GM21526 (cell line): ENCODE results near the gene NUMB.
"Not testable (repeated sequence)": the region's sequence is repeated elsewhere in the genome, so short reads cannot be mapped to it uniquely, and the experiment has no call there.

Source experiments
- ATAC-seq: cut with Tn5 transposase; IDR thresholded peaks from one replicate; pipeline ENCODE4 v1.9.1; 2021; ENCODE audit warnings: moderate library complexity; ENCODE audit not compliant: unreplicated experiment, low FRiP score

NUMB gene

DNA sequence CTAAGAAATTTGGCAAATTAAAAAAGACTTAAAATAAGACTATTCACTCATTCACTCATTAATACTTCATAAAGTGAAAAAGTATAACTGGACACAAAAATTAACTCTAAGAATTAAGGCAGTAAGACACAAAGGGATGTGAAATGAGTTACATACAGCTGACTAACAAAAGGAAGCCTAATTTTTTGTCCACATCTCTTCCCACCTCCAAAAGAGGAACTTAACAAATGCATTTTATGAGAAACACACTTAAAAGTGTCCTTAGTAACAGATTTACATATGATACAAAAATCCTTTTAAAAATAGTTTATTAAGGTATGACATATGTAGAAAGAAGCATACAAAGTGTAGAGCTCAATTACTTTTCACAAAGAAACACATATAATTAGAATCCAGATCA, 88.9 kb downstream of the NUMB start:
- ATAC-seq, result no peak

DNA sequence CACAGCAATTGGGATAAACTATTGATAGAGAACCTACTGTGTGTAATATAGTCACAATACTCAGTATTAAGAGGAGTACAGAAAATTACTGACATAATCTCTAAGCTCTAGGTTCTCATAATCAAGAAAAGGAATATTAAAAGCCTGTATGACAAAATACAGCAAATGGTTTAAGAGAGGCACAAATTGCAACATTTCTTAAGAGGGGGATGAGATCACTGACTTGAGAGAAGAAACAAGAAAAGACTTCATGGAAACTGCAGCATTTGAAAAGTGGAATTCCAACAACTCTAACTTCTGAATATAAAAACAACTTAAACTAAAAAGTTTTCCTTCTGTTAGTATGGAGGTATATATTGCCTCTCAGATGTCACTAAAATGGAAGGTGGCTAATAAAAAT, 89.7 kb downstream of the NUMB start:
- no peak for ATAC-seq

DNA sequence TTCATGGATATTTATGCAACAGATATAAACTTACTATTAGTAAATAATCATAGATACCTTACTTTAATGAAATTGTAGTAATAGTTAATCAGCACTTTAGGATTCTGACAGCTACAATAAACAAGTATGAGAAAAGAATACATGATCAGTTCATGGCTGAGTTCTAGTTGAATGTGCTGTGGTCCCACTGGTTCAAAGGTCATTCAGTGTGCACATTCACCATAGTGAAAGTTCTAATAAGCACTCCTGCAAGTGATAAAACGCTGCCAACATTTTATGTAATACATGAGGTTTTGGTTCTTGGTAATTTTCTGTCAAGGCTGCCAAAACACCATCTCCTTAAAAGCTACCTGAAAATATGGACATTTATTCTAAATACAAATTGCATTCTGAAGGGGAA, 92.6 kb downstream of the NUMB start:
- no peak for ATAC-seq

DNA sequence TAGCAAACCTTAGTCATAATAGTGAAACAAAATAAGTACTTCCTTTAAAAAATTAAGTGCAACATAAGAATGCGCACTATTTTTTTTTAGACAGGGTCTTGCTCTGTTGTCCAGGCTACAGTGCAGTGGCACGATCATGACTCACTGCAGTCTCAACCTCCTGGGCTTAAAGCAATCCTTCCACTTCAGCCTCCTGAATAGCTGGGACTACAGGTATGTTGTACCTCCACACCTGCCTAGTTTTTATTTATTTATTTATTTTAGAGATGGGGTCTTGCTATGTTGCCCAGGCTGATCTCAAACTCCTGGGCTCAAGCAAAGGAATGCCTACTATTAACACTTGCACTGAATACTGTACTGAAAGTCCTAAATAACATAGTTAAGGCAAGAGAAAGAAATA, 93.8 kb downstream of the NUMB start:
- ATAC-seq, result no peak

DNA sequence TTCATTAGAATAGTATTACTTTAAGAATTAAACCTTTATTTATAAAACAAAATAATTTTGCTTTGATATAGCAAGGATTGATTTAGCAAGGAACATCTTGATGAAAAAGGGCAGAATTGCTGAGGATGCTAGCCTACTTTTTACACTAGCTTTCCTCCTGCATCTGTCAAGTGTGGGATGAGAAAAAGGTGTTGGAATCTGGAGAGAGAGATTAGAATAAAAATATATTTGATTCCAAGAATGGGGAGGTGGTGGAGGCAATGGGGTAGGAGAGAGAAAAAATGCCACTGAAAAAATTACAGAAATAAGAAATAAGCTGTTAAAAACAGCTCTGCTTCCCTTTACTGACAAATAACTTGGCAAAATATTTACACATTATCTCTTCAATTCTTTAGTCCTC, 98.9 kb downstream of the NUMB start:
- no peak for ATAC-seq

DNA sequence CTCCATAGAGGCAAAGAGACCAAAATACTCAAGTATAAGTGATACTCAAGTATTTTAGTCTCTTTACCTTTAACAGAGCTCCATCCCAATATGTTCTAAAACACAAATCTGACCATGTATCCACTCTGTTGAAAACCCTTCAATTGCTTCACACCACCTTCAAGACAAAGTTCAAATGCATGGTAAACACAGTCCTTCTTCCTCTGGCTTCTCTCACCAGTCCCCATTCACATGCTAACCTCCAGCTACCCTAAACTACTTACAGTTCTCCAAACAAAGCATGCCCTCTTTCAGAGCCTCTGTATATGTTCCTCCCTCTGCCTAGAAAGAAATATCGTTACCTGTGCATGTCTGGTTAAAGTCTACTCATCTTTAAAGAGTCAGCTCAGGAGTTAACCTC, 100.2 kb downstream of the NUMB start:
- no peak for ATAC-seq

DNA sequence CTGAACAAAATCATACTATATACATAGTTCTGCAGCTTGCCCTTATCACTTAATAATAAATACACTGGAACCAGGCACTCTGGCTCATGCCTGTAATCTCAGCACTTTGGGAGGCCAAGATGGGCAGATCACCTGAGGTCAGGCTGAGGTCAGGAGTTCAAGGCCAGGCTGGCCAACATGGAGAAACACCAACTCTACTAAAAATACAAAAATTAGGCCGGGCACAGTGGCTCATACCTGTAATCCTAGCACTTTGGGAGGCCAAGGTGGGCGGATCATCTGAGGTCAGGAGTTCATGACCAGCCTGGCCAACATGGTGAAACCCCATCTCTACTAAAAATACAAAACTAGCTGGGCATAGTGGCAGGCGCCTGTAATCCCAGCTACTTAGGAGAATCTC, 109.3 kb downstream of the NUMB start:
- not testable (repeated sequence) for ATAC-seq

DNA sequence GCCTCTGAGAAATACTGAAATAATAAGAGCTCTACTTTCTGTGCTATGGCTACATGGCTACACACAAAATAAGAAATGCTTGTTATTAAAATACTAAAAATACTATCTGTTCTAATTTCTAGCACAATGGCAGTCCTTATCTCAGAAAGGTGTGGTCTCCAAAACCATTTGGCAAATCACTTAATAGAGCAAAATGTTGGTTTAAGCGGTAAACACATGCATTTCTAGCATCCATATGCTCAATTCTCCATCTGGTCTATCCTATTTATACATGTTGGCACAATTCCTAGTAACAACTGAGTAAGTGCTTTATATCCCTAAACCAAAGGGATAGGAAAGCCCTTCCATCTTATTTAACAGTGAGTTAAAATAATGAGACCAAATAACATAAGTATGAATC, 114.0 kb downstream of the NUMB start:
- no peak for ATAC-seq

DNA sequence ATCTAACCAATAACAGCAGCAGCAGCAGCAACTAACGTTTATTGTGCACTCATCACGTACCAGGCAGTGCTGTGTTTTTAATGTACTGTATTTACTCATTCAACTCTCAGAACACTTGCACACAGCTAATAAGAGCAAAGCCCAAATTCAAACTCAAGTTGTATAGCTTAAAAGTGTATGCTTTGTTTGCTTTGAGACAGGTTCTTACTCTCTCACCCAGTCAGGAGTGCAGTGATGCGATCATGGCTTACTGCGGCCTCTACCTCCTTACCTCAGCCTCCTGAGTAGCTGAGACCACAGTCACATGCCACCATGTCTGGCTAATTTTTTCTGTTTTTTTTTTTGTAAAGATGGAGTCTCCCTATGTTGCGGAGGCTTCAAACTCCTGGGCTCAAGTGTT, 115.7 kb downstream of the NUMB start:
- ATAC-seq, result no peak

DNA sequence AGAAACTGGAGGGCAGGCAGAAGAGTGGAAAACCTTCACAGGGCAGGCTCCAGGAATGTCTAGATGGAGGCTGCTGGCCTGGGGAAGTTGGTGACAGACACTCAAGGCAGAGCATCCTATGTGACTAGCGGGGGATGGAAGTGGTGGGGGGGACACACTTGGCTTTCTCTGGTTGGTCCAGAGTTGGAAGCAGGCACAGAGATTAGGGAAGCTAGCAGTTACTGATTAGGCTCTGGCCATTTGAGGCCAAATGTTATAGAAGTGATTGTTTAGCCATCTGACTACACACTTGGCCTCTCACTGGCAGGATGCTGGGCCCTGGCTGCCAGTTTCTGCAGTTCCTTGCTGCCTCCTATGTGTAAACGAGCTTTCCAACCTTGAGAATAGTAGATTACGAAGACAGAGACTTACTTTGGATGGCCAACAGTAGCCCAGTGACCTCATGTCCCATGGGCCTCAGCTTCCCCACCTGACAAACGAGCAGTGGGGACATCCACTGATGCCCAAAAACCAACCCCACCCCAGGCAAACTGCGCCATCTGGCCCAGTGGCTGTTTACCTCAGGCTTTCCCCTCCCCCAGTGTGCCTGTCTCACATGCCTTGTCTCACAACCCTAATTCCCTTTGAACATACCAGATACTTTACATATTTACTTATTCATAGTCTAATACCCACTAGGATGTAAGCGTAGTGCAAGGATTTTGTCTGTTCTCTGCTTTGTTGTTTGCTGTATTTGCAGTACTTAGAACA, 118.3 kb downstream of the NUMB start:
- ATAC-seq, result no peak

DNA sequence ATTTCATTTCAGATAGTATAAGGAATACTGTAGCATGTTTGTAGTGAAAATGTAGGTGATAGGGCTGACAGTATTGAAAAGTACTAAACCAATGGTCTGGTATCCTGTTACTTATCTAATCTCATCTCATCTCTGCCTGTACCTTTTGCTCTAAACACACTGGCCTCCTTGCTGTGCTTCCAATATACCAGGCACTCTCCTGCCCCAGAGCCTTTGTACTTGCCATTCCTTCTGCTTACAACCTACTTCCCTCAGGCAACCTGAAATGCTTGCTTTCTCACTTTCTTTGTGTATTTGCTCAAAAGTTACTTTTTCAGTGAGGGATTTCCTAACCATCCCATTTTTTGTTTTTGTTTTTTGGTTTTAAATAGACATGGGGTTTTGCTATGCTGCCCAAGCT, 119.1 kb downstream of the NUMB start:
- ATAC-seq, result no peak

DNA sequence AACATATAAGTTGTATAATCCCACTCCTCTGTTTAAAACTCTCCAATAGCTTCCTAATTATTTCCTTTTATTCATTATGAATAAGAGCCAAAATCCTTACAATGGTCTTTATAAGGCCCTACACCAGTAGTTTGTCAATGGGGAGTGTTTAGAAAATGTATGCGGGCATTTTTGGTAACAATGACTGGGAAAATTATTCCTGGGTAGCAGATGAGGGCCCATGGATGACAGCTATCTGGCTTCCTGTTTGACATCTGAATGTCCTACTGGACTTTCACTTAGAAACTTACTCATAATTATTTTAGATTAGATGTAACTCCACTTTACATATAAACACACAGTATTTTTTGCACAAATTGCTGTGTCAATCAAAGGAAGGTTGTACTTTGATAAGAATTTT, 119.8 kb downstream of the NUMB start:
- no peak for ATAC-seq

DNA sequence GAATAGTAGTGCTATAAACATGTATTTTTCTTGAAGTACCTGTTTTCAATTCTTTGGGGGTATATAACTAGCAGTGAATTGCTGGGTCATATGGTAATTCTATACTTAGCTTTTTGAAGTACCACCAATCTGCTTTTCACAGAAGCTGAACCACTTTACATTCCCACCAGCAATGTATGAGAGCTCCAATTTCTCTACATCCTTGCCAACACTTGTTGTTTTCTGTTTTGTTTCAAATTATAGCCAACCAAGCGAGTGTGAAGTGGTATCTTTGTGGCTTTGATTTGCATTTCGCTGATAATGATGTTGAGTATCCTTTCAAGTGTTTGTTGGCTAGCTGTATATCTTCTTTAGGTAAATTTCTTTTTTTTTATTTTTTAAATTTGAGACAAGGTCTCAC, 125.3 kb downstream of the NUMB start:
- no peak for ATAC-seq

DNA sequence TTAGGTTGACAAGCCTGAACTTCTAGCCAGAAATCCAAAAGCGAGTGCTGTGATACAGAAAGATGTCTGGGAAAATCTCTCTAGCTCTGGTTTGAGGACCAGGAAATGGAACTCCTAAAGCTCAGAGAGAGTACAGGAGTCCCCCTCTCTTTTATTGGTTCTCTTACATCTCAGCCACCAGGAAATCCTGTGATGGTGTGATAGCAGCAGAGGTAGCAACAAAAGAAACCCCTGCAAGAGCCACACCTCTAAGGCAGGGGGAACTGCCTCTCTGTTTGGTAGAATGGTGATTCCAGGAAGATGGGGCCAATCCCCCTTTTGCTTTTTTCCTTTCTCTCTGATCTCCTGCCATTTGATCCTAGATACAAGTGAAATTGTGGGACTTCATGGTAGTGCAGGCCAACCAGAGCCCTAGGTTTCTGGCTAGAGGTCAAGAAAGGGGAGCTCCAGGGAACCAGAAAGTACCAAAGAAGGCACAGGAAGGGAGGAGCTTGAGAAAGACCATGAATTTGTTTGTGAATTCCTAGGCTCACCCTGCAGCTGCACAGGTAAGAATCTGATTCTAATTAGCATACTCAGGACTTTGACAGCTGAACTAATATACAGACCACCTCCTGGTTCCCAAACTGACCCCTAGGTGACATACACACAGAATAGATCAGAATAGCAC, 132.6 kb downstream of the NUMB start:
- no peak for ATAC-seq

DNA sequence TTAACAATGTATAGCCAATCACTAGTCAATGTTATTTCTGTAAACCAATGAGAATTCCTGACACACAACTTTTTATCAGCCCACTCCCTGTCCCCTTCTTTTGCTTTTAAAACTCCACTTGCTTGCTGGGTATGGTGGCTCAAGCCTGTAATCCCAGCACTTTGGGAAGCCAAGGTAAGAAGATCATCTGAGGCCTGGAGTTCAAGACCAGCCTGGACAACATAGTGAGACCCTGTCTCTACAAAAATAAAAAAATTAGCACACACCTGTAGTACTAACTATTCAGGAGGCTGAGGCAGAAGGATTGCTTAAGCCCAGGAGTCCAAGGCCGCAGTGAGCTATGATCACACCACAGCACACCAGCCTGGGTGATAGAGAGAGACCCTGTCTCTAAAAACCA, 133.3 kb downstream of the NUMB start:
- no peak for ATAC-seq

DNA sequence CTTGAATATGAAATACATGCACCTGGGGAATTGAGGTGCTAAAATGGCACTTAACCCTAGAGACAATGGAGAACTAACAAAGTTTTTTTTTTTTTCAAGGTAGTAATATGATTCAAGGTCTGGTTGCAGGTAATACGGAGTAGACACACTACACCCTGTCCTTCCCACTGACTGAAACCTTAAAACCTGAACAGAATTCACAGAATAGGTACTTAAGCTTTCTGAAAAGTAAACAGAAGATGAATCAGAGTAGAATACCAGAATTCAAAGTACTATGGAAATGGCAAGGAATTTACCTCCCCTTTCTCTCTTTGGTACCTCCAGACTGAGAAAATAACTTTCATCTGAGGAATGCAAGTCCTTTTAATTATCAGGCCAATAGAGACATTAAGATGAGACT, 133.8 kb downstream of the NUMB start:
- ATAC-seq, result no peak

DNA sequence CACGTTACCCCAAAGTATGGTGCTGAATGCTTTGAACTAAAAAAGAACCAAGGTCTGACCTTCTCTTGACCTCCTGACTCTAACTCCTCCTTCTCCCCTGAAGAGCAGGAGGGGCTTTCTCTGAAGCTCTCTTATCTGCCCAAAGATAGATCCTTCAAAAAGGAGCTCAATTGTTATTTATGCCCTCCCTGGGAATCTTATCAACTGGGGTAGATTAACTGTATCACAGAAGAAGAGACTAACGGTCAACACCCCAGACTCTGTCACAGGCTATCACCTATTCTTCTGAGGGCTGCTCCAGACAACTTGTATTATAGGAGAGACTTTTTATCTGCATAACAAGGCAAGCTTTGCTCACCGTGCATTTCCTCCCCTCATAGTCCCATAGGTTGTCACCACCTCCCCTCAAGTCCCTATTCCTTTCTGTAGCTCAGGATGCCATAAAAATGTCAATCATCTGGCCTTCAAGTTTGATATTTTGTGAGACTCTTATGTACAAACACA, 134.4 kb downstream of the NUMB start:
- ATAC-seq, result no peak

DNA sequence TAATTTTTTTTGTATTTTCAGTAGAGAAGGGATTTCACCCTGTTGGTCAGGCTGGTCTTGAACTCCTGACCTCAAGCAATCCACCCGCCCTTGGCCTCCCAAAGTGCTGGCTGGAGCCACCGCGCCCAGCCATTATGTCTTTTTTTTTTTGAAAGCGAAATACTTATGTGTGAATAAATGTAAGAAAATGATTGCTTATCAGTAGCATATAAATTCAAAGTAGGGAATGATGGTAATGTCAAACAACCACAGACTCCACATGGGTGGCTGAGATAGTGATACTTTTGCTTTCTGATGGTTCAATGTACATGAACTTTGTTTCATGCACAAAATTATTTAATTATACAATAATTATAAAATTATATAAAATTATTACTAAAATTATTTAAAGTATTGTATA, 145.2 kb downstream of the NUMB start:
- no peak for ATAC-seq

DNA sequence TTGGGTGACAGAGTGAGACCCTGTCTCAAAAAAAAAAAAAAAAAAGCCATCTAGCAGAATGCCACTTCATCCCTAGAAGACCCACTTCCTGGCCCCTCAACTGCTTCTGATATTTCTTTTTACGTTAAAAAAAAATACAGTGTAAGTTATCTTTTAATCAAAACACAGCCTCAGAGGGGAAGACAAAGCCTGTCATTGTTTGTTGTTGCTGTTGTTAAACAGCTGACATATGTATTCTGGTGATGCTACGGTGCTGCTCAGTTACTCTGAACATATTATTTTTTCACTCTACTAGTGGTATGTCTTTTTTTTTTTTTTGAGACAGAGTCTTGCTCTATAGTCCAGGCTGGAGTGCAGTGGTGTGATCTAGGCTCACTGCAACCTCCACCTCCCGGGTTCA, 145.7 kb downstream of the NUMB start:
- ATAC-seq, result no peak

DNA sequence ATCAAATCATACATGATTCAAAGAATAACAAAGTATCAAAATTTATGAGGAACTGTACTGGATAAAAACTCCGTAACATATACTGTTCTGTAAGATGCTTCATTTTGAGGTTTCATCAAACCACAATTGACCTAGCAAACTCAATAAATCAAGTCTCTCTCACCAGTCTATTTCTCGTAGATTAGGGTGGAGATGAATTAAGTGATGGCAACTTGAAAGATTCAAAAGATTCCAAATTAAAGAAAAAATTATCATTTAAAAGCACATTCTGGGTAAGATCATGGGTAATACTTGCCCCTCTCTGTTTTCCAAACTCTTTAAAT, 146.7 kb downstream of the NUMB start:
- ATAC-seq, result no peak

DNA sequence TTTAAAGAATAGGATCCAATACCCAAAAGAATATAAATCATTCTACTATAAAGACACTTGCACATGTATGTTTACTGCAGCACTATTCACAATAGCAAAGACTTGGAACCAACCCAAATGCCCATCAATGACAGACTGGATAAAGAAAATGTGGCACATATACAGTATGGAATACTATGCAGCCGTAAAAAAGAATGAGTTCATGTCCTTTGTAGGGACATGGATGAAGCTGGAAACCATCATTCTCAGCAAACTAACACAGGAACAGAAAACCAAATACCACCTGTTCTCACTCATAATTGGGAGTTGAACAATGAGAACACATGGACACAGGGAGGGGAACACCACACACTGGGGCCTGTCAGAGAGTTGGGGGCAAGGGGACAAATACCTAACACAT, 149.1 kb downstream of the NUMB start:
- ATAC-seq, result not testable (repeated sequence)

DNA sequence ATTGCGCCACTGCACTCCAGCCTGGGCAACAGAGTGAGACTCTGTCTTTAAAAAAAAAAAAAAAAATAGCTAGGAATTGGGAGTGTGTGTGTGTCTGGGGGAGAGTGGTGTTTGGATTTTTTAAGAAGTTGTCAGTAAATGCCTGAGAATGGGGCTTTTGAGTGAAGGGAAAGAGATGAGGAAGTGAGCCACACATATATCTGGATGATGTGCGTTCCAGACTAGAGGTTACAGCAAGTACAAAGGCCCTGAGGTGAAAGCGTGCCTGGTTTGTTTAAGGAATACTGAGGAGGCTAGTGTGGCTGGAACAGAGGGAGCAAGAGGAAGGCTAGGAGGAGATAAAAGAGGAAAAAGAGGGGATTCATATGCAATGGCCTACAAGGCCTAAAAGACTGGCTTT, 151.1 kb downstream of the NUMB start:
- no peak for ATAC-seq
